ENCODE results near the gene ARHGEF6.

ARHGEF6 gene

GRCh38 chrX:136810493-136810892, 29.8 kb upstream of the ARHGEF6 start:
- Histone ChIP-seq H3K36me3 (ENCODE audit: insufficient read depth, low read length) (no peaks in the 10 kb centered on the region), H4K20me1 (ENCODE audit: insufficient read depth, low read length, poor library complexity, severe bottlenecking) (no peaks in the 10 kb centered on the region), H3K4me3 (ENCODE audit: low read length, poor library complexity, severe bottlenecking) (peak overlapping the region; percentile 48), H3K27me3 (ENCODE audit: insufficient read depth, low read length, poor library complexity, severe bottlenecking) (no peaks in the 10 kb centered on the region), H3K9me2 (replicated peaks; ENCODE audit: low read depth, low read length) (no peaks in the 10 kb centered on the region), H2AFZ (ENCODE audit: low read length) (no peak overlapping the region), H3K9ac (ENCODE audit: low read depth, low read length, poor library complexity, severe bottlenecking) (peak overlapping the region; percentile 39), H3K9me3 (ENCODE audit: insufficient read depth, low read depth, low read length) (no peaks in the 10 kb centered on the region), H3K4me2 (ENCODE audit: low read depth, low read length, poor library complexity, severe bottlenecking) (peak overlapping the region; percentile 70), H3K4me1 (ENCODE audit: insufficient read depth, low read length, poor library complexity, severe bottlenecking) (peaks cover 54% of the 10 kb centered on the region), H3K79me2 (ENCODE audit: insufficient read depth, low read length) (no peaks in the 10 kb centered on the region), H3F3A (ENCODE audit: low read depth) (no peaks in the 10 kb centered on the region)
- no peak for TF ChIP-seq CTCF (conservative IDR thresholded peaks at IDR 0.05; ENCODE audit: low read length)
- TF ChIP-seq EZH2phosphoT487 (IDR thresholded peaks at IDR 0.05; ENCODE audit: borderline replicate concordance): no peak

GRCh38 chrX:136806891-136807410, 26.2 kb upstream of the ARHGEF6 start:
- no peaks in the 10 kb centered on the region for H3K79me2 ChIP-seq (ENCODE audit: insufficient read depth, low read length)
- H3K27me3 ChIP-seq (ENCODE audit: insufficient read depth, low read length, poor library complexity, severe bottlenecking): no peaks in the 10 kb centered on the region
- H4K20me1 ChIP-seq (ENCODE audit: insufficient read depth, low read length, poor library complexity, severe bottlenecking): no peaks in the 10 kb centered on the region
- no peak for TF ChIP-seq EZH2phosphoT487 (IDR thresholded peaks at IDR 0.05; ENCODE audit: borderline replicate concordance)
- no peak for TF ChIP-seq CTCF (conservative IDR thresholded peaks at IDR 0.05; ENCODE audit: low read length)
- no peak overlapping the region for H2AFZ ChIP-seq (ENCODE audit: low read length)
- H3K4me1 ChIP-seq (ENCODE audit: insufficient read depth, low read length, poor library complexity, severe bottlenecking): peaks cover 36% of the 10 kb centered on the region
- no peaks in the 10 kb centered on the region for H3K9me3 ChIP-seq (ENCODE audit: insufficient read depth, low read depth, low read length)
- H3K9me2 ChIP-seq (replicated peaks; ENCODE audit: low read depth, low read length): no peaks in the 10 kb centered on the region
- no peaks in the 10 kb centered on the region for H3K36me3 ChIP-seq (ENCODE audit: insufficient read depth, low read length)
- no peak overlapping the region for H3K9ac ChIP-seq (ENCODE audit: low read depth, low read length, poor library complexity, severe bottlenecking)
- no peaks in the 10 kb centered on the region for H3F3A ChIP-seq (ENCODE audit: low read depth)
- H3K4me2 ChIP-seq (ENCODE audit: low read depth, low read length, poor library complexity, severe bottlenecking): no peak overlapping the region
- no peak overlapping the region for H3K4me3 ChIP-seq (ENCODE audit: low read length, poor library complexity, severe bottlenecking)

- Histone ChIP-seq H3K27me3 (ENCODE audit: insufficient read depth, low read length, poor library complexity, severe bottlenecking) (no peaks in the 10 kb centered on the region), H3K9me2 (replicated peaks; ENCODE audit: low read depth, low read length) (no peaks in the 10 kb centered on the region), H3K36me3 (ENCODE audit: insufficient read depth, low read length) (no peaks in the 10 kb centered on the region), H3F3A (ENCODE audit: low read depth) (no peaks in the 10 kb centered on the region), H3K4me3 (ENCODE audit: low read length, poor library complexity, severe bottlenecking) (no peak overlapping the region), H4K20me1 (ENCODE audit: insufficient read depth, low read length, poor library complexity, severe bottlenecking) (no peaks in the 10 kb centered on the region), H3K9ac (ENCODE audit: low read depth, low read length, poor library complexity, severe bottlenecking) (no peak overlapping the region), H3K9me3 (ENCODE audit: insufficient read depth, low read depth, low read length) (no peaks in the 10 kb centered on the region), H2AFZ (ENCODE audit: low read length) (no peak overlapping the region), H3K4me2 (ENCODE audit: low read depth, low read length, poor library complexity, severe bottlenecking) (no peak overlapping the region), H3K4me1 (ENCODE audit: insufficient read depth, low read length, poor library complexity, severe bottlenecking) (peaks cover 12% of the 10 kb centered on the region), H3K79me2 (ENCODE audit: insufficient read depth, low read length) (no peaks in the 10 kb centered on the region)
- no peak for TF ChIP-seq CTCF (conservative IDR thresholded peaks at IDR 0.05; ENCODE audit: low read length)
- no peak for TF ChIP-seq EZH2phosphoT487 (IDR thresholded peaks at IDR 0.05; ENCODE audit: borderline replicate concordance)
Observed at GRCh38 chrX:136802515-136802914, 21.8 kb upstream of the ARHGEF6 start.

Measured in Loucy (cell line).